Activated CD8-positive, alpha-beta memory T cell treated with anti-CD3 and anti-CD28 coated beads for 4 hours (primary cell): ENCODE measurements around the gene BRMS1L.
A peak's percentile ranks its signal among the peaks of the same experiment; 100 is the strongest.
"Not testable (repeated sequence)": the region's sequence is repeated elsewhere in the genome, so short reads cannot be mapped to it uniquely, and the experiment has no call there.

Experiments
- DNase-seq, 2 donors: peaks; one replicate each; pipeline ENCODE4 v3.0.0-alpha.2; 2020; ENCODE audit warnings: low read depth in 2 of 2

The BRMS1L gene, protein sequence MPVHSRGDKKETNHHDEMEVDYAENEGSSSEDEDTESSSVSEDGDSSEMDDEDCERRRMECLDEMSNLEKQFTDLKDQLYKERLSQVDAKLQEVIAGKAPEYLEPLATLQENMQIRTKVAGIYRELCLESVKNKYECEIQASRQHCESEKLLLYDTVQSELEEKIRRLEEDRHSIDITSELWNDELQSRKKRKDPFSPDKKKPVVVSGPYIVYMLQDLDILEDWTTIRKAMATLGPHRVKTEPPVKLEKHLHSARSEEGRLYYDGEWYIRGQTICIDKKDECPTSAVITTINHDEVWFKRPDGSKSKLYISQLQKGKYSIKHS

DNA sequence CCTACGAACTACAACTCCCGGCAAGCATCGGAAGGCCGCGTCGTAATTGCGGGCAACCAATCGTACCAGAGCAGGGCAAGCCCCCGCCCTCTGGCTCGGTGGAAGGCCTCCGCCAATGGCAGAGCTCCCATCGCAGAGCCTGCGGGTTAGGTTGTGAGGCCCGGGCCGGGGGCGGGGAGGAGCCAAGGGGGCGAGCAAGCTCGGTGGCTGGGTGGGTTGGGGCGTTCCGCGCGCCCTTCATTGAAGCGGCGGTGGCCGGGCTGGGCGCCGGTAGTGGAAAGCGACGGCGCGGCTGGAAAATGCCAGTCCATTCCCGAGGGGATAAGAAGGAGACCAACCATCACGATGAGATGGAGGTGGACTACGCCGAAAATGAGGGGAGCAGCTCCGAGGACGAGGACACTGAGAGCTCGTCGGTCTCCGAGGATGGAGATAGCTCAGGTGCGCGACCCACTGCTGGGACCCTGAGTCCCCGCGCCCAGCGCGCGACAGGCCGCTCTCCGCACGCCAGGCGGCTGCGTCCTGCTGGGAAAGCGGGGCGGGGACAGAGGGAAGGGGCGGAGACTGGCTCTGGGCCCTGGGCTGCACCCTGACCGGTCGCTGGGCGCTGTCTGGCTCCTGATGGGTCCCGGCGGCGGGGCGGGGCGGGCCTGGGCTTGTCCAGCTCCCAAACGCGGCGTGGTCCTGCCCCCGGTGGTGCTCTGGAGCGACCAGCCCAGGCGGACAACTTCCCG is at the start of gene BRMS1L:
Gene BRMS1L (plus strand): TSS at position 121 of the 734 bp plus-strand sequence. CDS start 179 bp downstream, at position 300.
- peak; percentile 91 to 94 for DNase-seq

DNA sequence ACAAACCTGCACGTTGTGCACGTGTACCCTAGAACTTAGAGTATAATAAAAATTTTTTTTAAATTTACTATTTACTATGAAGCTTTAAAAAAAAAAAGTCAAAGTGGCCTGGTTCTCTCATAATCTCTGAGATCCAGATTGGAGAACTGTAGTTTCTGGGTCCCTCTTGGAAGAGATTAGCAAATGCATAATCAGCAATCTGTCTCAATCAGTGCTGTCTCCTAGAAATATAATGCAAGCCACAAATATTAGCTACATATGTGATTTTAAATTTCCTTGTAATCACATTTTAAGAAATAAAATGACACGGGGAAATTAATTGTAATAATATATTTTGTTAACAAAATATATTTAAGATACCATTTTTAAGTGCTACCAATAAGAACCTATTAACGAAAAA is 49.3 kb upstream of the BRMS1L start:
- no peak for DNase-seq

DNA sequence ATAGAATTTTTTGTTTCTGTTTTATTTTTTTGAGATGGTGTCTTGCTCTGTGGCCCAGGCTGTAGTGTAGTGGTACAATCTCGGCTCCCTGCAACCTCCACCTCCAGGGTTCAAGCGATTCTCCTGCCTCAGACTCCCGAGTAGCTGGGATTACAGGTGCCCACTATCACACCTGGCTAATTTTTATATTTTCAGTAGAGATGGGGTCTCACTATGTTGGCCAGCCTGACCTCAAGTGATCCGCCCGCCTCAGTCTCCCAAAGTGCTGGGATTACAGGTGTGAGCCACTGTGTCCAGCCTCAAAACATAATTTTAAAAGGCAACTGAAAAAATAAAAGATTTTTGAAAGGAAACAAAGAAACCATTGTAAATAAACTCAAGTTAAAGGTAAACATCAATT is 48.6 kb upstream of the BRMS1L start:
- DNase-seq = not testable (repeated sequence)

DNA sequence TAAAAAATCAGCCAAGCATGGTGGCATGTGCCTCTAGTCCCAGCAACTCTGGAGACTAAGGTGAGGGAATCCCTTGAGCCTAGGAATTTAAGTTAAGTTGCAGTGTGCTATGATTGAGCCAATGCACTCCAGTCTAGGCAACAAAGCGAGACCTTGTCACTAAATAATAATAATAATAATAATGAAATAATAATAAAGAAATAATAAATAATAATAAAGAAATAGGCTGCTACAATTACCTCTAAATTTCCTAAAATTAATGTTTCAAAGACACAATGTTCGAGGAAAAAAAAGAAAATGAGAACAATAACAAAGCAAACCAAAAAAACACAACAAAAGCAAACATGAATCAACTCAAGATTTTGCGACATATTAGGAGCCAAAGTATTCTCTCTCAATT is 46.8 kb upstream of the BRMS1L start:
- no peak for DNase-seq

DNA sequence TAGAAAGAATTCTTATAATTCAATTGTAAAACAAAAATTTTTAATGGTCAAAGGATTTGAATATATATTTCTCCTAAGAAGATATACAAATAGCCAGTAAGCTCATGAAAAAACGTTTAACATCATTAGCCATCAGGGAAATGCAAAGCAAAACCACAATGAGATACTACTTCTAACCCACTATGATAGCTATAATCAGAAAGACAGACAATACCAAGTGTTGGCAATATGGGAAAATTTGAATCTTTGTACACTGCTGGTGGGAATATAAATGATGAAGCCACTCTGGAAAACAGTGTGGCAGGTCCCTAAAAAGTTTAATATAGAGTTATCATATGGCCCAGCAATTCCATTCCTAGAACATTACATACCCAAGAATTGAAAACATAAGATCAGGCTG is 42.4 kb upstream of the BRMS1L start:
- DNase-seq = no peak

DNA sequence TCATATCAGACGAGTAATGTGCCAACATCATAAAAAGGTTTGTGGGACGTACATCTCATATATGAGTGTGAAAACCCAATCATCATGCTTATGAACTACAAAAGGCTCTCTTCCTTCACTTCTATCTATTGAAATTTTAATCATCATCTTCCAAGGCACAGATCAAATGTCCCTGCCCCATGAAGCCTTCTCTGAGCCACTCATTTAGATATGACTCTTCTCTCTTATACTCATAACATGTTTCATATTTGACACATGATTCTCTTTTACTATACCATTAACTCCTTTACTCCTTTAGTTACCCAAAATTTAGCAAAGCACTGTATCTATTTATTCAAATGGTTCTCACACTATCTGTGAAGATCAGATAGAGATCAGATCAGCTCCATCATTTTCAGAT is 39.3 kb upstream of the BRMS1L start:
- DNase-seq = no peak

DNA sequence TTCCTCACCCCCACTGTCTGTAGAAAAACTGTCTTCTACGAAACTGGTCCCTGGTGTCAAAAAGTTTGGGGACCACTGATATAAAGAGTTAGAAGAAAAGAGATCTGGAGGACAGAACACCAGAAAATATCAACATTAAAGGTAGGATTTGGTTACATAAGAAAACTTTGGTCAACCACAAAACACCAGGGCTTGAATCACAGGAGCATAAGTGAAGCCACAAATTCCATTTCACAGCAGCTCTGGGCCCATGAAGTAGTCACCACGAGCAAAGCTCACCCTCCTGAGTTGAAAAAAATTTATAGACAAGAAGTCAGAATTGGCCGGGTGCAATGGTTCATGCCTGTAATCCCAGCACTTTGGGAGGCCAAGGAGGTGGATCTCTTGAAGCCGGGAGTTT is 36.5 kb upstream of the BRMS1L start:
- no peak for DNase-seq

DNA sequence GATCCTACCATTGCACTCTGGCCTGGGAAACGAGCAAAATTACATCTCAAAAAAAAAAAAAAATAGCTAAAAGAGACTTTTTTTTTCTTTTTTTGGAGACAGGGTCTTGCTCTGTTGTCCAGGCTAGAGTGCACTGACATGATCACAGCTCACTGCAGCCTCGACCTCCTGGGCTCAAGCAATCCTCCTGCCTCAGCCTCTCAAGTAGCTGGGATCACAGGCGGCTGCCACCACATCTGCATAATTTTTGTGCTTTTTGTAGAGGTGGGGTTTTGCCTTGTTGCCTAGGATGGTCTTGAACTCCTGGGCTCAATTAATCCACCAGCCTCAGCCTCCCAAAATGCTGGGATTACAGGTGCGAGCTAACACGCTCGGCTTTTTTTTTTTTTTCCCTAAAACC is 28.3 kb upstream of the BRMS1L start:
- no peak for DNase-seq

DNA sequence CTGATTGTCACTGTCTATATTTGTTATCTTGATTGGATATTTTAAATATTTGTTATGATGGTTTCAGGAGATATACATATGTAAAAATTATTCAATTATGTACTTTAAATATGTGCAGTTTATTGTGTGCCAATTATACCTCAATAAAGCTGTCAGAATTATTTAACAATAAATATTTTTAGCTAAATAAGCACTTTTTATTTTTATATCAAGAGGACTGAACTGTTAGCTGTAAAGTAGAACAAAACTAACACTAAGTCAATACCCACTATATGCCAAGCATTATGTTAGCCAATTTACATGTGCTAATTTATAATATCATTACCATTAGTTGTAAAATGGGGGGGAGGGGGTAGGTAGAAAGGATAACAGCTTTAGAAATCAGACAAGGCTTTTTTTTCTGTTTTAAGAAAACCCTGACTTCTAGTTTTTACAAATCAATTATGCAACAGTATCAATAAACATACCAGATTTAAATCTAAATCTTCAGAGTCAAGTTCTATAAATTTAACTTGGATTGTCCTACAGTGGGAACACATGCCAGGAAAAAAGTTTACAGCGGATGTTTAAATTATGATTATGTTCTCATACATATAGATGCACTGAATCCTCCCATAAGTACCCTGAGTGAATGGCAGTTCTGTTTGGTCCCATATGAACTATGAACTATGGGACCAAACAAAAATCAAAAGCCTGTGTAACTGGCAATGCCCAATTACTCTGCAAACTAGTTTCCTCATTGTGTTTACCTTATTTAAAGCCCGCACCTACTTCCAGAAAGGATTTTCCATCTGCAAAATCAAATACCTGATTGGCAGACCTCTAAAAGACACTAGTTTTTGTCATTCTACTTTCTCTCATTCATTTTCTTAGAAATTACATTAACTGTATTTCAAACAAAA is 19.9 kb upstream of the BRMS1L start:
- DNase-seq = no peak

DNA sequence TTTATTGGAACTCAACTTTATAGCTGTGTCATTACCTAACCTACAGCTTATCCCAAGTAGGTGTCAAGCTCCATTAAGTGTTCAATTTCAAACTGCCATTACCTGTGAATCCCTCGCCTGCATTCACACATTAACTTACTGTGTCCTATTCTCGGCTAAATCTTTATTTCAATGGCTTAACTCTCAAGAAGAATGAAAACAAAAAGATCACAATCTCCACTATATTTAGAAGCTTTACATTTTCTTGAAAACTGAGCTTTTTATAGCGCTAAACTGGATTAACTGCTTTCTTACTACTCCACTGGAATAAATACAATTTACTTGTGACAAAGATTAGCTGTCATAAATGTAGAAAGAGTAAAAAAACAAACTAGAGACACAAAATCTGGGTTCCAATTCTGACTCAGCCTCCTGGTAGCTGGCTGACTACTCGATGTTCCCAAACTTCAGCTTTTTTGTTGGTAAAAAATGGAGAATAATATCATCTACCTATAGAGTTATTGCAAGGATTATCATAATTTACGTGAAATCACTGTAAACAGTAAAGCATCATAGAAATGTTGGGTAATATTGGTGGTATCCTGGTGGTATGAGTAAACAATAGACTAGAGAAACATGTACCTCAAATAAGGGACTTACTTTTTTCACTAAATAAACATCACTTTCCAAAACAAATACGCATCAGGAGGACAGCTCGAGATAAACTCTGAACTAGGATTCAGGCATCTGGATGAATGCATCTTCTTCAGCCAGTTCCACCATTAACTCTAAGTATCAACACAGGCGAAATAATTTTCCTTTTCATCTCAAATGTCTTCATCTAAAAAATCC is 18.8 kb upstream of the BRMS1L start:
- no peak for DNase-seq

DNA sequence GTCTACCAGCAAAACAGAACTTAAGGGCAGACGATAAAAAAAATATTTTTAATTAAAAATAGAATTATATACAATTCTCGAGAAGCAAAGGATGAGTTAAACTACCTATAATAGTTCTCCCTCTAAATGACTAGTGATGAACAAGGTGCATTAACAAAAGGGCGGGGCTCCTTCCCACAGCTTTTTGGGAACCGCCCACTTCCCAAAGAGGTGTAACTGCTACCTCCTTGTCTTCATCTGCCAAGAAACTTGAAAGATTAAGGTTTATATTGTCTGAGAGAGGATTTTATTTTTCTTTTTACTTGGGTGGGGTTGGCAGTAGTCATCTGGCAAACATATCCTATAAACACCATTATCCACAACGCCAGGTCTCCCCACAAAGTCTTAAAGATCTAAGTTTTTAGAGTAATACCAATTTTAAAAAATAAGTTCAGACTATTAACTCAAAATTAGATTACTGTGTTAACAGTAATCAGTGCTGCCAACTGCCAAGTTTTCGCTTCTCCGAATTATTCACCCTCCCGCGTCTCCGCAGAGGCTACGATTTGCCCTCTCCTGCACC is 18.0 kb upstream of the BRMS1L start:
- no peak for DNase-seq

DNA sequence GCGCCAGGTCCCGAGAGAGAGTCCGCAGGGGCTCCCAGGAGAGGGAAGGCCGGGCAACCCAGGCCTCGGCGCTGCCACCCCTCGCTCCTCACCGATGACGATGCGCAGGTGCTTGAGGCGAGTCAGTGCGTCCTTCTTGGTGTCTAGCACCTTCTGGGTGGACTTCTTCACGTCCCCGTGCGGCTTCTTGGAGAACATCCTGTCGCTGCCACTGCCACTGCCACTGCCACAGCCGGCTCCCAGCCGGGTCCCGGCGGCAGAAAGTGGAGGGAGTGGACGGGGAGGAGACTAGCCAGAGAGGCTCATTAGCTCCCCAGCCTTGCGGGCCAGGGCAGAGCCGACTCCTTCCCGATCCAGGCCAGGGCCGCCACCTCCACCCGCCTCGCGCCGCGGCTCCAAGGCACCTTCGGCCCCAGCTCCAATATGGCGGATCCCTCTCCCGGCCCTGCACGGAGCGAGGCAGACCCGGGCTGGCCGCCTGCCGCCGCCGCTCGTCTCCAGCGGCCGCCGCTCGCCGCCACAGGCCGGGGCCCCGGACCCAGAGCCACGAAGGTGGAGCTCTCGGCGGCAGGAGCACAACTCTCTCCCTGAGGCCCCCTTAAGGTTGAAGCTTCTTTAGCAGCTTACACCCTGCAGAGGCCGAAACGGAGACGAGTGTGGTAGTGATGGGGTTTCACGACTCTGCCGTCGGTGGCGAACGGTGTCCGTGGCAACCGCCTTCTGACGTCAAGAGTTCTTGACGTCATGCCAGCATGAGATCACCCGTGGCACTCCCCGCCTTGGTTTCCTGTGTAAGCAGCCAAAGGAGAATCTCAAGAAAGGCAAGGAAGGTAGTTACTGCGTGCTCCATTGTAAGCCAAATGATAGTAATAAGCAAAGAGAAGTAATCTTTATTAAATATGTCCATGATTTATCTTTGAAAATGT is 17.2 kb upstream of the BRMS1L start, which contains the start of gene RALGAPA1:
Gene RALGAPA1 (minus strand): TSS at position 658 of the 926 bp plus-strand sequence. CDS start 460 bp downstream, at position 198.
- DNase-seq = peak; percentile 86 to 87

DNA sequence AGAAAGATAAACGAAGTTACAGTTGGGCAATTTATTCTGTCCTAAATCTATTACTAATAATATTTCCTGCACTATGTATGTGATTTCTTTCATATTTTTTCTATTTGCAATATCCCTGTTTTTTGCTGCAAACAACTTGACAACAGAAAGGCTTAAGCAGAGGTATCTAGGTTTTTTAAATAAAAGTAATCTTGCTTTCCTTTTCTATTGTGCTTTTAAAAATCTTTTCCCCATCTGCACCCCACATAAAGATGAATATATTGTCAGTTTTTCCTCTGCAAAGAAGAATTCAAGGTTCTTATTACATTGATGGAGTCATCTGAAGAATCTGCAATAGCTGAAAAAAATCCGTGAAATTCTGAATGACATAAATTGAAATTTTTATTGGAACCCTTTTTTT is 16.5 kb upstream of the BRMS1L start:
- DNase-seq = no peak

DNA sequence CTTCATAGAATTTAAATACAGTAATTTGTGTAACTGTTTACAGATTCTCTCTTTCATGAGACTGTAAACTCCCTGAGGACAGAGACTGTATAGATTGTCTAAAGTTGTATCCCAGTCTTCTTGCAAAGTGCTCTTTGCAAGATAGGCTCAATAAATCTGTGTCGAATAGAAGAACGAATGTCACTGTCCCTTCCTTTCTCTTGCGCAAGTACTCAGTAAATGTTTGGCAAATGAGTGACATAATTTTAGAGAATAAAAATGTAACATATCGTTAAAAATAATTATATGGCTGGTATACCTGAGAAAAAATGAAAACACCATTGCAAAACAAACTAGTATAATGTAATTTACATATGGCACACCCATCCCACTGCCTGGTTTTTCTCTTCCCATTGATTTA is 15.2 kb upstream of the BRMS1L start:
- no peak for DNase-seq

DNA sequence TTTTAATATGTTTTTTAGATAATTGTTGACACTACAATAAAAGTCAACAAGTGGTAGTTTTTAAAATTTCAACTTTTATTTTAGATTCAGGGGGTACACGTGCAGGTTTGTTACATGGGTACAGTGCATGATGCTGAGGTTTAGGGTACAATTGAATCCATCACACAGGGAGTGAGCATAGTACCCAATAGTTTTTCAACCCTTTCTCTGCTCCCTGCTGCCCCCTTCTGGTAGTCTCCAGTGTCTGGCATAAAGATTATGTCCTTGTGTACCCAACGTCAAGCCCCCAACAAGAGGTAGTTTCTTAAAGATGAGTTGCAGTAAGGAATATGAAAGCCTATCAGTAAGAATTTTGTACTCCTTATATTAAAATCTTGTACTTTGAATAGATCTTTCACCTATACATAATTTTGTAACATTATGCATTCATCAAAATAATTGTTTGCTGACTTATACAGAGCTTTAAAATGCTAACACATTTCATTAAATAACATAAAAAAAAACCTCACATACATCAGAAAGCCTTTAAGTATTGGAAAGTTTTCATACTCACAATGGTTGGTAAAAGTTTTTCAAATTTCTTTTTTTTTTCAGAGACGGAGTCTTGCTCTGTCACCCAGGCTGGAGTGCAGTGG is 11.7 kb upstream of the BRMS1L start:
- peak; percentile 64 to 75 for DNase-seq

DNA sequence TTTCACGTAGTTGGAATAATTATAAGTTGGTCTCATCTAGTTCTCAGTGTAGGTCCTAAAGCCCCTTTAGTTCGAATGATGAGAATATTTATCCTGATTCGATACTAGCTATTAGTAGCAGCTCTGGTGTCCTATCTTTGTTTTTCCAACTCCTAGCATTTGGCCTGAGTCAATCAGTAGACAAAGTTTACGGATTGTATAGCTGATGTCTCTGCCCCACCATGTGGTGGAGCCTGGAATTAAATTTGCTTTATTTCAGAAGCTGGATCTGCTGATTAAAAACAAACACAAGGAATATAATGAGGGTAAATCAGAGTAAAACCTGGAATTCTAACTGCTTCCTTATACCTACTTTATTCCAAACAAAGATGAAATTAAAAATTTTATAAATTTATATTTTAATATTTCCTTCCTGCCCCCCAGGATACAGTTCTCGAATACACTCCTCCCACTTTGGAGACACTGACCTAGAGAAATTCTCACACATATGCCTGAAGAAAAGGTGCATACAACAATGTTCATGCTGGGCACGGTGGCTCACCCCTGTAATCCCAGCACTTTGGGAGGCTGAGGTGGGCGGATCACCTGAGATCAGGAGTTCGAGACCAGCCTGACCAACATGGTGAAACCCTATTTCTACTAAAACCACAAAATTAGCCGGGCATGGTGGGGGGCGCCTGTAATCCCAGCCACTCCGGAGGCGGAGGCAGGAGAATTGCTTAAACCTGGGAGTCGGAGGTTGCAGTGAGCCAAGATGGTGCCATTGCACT is 7.6 kb upstream of the BRMS1L start:
- DNase-seq = no peak

DNA sequence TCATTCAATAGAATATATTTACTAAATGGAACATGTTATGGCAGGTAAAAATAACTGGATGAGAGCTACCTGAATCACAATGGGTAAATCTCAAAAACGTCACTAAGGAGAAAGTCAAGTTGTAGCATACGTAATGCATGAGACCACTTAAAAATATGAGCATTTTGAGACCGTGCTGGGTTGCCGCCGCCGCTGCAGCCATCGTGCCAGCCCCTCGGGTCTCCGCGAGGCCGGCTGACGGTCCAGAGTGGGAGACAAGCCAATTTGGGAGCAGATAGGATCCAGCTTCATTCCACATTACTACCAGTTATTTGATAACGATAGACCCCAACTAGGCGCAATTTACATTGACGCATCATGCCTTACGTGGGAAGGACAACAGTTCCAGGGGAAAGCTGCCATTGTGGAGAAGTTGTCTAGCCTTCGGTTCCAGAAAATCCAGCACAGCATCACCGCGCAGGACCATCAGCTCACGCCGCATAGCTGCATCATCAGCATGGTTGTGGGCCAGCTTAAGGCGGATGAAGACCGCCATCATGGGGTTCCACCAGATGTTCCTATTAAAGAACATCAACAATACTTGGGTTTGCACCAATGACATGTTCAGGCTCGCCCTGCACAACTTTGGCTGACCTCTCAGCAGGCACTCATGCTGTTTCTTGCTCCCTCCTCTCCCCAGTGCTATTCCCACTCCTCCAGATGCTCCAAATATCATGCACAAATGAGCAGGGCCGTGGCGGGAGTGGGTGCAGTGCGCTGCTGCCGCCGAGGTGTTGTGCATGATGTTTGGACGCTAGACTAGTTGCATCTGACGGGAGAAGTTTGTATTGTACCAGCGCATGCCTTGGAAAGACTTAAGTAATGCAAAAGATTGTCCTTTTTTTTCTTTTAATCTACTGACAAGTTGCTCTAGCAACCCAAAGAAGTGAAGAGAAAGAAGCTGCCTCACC is 6.3 kb upstream of the BRMS1L start:
- DNase-seq = no peak
